Trophoblast cell (in vitro differentiated cells and primary cell): ENCODE data around the gene BIRC6.

Source experiments
- DNase-seq, 2 donors: peaks; one replicate each; pipeline ENCODE4 v3.0.0-alpha.2; 2016
- H2AFZ ChIP-seq: 2 replicates; pipeline ENCODE4 v1.6.1; 2013; ENCODE audit warnings: low read length, moderate library complexity, mild to moderate bottlenecking; ENCODE audit not compliant: insufficient read depth, poor library complexity
- H2AK5ac ChIP-seq: 2 replicates; pipeline ENCODE4 v1.6.1; 2013; ENCODE audit warnings: mild to moderate bottlenecking, low read length
- H2BK120ac ChIP-seq: 2 replicates; pipeline ENCODE4 v1.6.1; 2013; ENCODE audit warnings: low read length, mild to moderate bottlenecking, moderate library complexity; ENCODE audit not compliant: insufficient read depth, poor library complexity
- H2BK12ac ChIP-seq: 2 replicates; pipeline ENCODE4 v1.6.1; 2013; ENCODE audit warnings: mild to moderate bottlenecking, low read length, moderate library complexity
- H2BK5ac ChIP-seq: 2 replicates; pipeline ENCODE4 v1.6.1; 2013; ENCODE audit warnings: low read length, low read depth, moderate library complexity, mild to moderate bottlenecking; ENCODE audit not compliant: poor library complexity
- H3K14ac ChIP-seq: 2 replicates; pipeline ENCODE4 v1.6.1; 2013; ENCODE audit warnings: mild to moderate bottlenecking, low read length
- H3K18ac ChIP-seq: 2 replicates; pipeline ENCODE4 v1.6.1; 2013; ENCODE audit warnings: mild to moderate bottlenecking, low read length
- H3K23ac ChIP-seq: 2 replicates; pipeline ENCODE4 v1.6.1; 2013; ENCODE audit warnings: low read length
- H3K27ac ChIP-seq: 2 replicates; pipeline ENCODE4 v1.5.1; 2013; ENCODE audit warnings: low read depth, mild to moderate bottlenecking, inconsistent platforms, low read length, moderate library complexity
- H3K27me3 ChIP-seq: 2 replicates; pipeline ENCODE4 v1.6.1; 2013; ENCODE audit warnings: inconsistent platforms, mild to moderate bottlenecking, low read length, moderate library complexity; ENCODE audit not compliant: insufficient read depth
- H3K36me3 ChIP-seq, 2 experiments: 1 replicate in 1 of 2; 2 replicates in 1 of 2; pipeline ENCODE4 v1.6.1; 2013; ENCODE audit warnings: low read length in 2 of 2, mild to moderate bottlenecking in 2 of 2, moderate library complexity in 1 of 2; ENCODE audit not compliant: insufficient read depth in 2 of 2, control insufficient read depth in 1 of 2
- H3K4ac ChIP-seq: 2 replicates; pipeline ENCODE4 v1.6.1; 2013; ENCODE audit warnings: low read depth, mild to moderate bottlenecking, low read length, moderate library complexity
- H3K4me1 ChIP-seq, 2 experiments: 1 replicate in 1 of 2; 2 replicates in 1 of 2; pipeline ENCODE4 v1.6.1; 2013; ENCODE audit warnings: low read length in 2 of 2, mild to moderate bottlenecking in 2 of 2, moderate library complexity in 1 of 2; ENCODE audit not compliant: insufficient read depth in 2 of 2, control insufficient read depth in 1 of 2
- H3K4me2 ChIP-seq: 2 replicates; pipeline ENCODE4 v1.6.1; 2013; ENCODE audit warnings: inconsistent platforms, mild to moderate bottlenecking, low read length, moderate library complexity
- H3K4me3 ChIP-seq: 2 replicates; pipeline ENCODE4 v1.5.1; 2013; ENCODE audit warnings: mild to moderate bottlenecking, low read depth, low read length, inconsistent platforms
- H3K79me1 ChIP-seq: one replicate; pipeline ENCODE4 v1.6.1; 2013; ENCODE audit warnings: low read length
- H3K79me2 ChIP-seq: 2 replicates; pipeline ENCODE4 v1.6.1; 2013; ENCODE audit warnings: low read length, mild to moderate bottlenecking; ENCODE audit not compliant: control insufficient read depth, insufficient read depth, poor library complexity
- H3K9ac ChIP-seq: 2 replicates; pipeline ENCODE4 v1.6.1; 2013; ENCODE audit warnings: mild to moderate bottlenecking, low read length
- H3K9me3 ChIP-seq: 2 replicates; pipeline ENCODE4 v1.6.1; 2013; ENCODE audit warnings: low read depth, mild to moderate bottlenecking, control low read depth, inconsistent platforms, low read length; ENCODE audit not compliant: insufficient read depth
- H4K12ac ChIP-seq: 2 replicates; pipeline ENCODE4 v1.6.1; 2013; ENCODE audit warnings: low read depth, mild to moderate bottlenecking, low read length, moderate library complexity
- H4K8ac ChIP-seq: 2 replicates; pipeline ENCODE4 v1.6.1; 2013; ENCODE audit warnings: low read depth, mild to moderate bottlenecking, low read length, moderate library complexity
- H4K91ac ChIP-seq: one replicate; pipeline ENCODE4 v1.6.1; 2013; ENCODE audit warnings: low read depth, mild to moderate bottlenecking, low read length, moderate library complexity
- WGBS: extraction: QIAGEN DNeasy Blood & Tissue Kit; methylation state at CpG from one replicate; pipeline ENCODE4 v1.1.7; 2013; ENCODE audit warnings: missing lambda C conversion rate; ENCODE audit not compliant: insufficient read length, insufficient coverage; ENCODE audit errors: extremely low coverage; 5-methylcytosine and 5-hydroxymethylcytosine counted together

The BIRC6 gene

DNA sequence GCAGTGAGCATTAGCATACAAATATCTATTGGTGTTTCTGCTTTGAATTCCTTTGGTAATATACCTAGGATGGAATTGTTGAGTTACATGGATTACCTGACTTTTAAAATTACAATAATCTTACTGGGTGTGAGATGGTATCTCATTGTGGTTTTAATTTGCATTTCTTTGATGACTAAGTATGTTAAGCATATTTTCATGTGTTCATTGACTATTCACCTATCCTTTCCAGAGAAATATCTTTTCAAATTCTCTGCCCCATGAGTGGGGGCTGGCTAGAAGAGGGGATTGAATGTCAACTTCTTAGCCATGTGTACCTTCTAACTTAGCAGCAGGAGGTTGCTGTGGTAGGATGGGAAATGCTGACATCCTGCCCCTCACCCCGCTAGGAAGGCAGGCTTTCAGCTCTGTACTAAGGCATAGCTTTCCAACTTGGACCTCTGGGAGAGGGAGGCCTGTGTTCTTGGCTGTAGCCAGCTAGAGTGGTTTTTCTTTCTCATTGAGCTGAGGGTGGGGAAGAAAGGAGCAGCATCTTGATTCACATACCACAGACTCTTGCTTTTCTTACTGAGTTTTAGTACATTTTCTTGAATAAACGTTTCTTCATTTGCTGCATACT is 207.7 kb downstream of the BIRC6 start:
- H3K4ac ChIP-seq, result no peak overlapping the region

DNA sequence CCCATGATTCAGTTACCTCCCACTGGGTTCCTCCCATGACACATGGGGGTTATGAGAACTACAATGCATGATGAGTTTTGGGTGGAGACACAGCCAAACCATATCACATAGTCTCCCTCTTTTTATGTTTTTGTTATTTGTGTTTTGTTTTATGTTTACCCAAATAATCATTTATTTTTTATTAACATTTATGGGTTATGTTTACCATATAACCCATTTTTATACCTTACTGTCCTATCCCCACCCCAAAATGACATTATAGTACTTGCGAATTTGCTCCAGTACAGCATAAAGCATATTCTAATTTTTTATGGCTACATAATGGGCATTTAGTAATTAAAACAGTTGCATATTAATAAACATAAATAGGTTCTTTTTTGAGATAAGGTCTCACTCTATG is 209.1 kb downstream of the BIRC6 start:
- H3K4me3 ChIP-seq, result no peak overlapping the region
- H2BK5ac ChIP-seq, result no peak overlapping the region
- no peak overlapping the region for H3K9ac ChIP-seq
- H3K9me3 ChIP-seq, result peaks cover 1% of the 10 kb centered on the region
- H3K27ac ChIP-seq, result no peak overlapping the region
- no peak overlapping the region for H2BK120ac ChIP-seq
- no peak overlapping the region for H4K91ac ChIP-seq
- H2AFZ ChIP-seq, result no peak overlapping the region
- H3K14ac ChIP-seq, result no peak overlapping the region
- no peaks in the 10 kb centered on the region for H3K79me1 ChIP-seq
- no peak overlapping the region for H2BK12ac ChIP-seq
- H3K23ac ChIP-seq, result no peak overlapping the region
- no peak overlapping the region for H4K8ac ChIP-seq
- DNase-seq, result no peak
- no peak overlapping the region for H3K4me2 ChIP-seq
- no peak overlapping the region for H3K4ac ChIP-seq
- no peaks in the 10 kb centered on the region for H3K79me2 ChIP-seq
- H3K27me3 ChIP-seq, result no peaks in the 10 kb centered on the region
- H2AK5ac ChIP-seq, result no peak overlapping the region
- H3K18ac ChIP-seq, result no peak overlapping the region
- H3K4me1 ChIP-seq, result no peaks in the 10 kb centered on the region
- peaks cover 2 to 8% of the 10 kb centered on the region in 2 experiments for H3K36me3 ChIP-seq
- H4K12ac ChIP-seq, result no peak overlapping the region
- no CpG with 5 or more reads among the region's 1 CpG for WGBS

More for the DNA sequence above, 207.7 kb downstream of the BIRC6 start:
- no peak overlapping the region for H3K27ac ChIP-seq
- whole genome bisulfite sequencing, result no CpG with 5 or more reads among the region's 2 CpGs
- no peak overlapping the region for H3K14ac ChIP-seq
- H3K4me2 ChIP-seq, result no peak overlapping the region
- no peak overlapping the region for H3K4me3 ChIP-seq
- no peak overlapping the region for H4K8ac ChIP-seq
- no peak overlapping the region for H2BK120ac ChIP-seq
- H3K36me3 ChIP-seq, result peaks cover 2 to 8% of the 10 kb centered on the region in 2 experiments
- no peak overlapping the region for H3K9ac ChIP-seq
- no peak overlapping the region for H2AK5ac ChIP-seq
- no peaks in the 10 kb centered on the region for H3K79me2 ChIP-seq
- no peak overlapping the region for H3K18ac ChIP-seq
- no peaks in the 10 kb centered on the region for H3K4me1 ChIP-seq
- H3K27me3 ChIP-seq, result no peaks in the 10 kb centered on the region
- H4K91ac ChIP-seq, result no peak overlapping the region
- H3K23ac ChIP-seq, result no peak overlapping the region
- no peak overlapping the region for H2BK5ac ChIP-seq
- no peak overlapping the region for H4K12ac ChIP-seq
- H2AFZ ChIP-seq, result no peak overlapping the region
- H2BK12ac ChIP-seq, result no peak overlapping the region
- peaks cover 1% of the 10 kb centered on the region for H3K9me3 ChIP-seq
- no peak for DNase-seq
- H3K79me1 ChIP-seq, result no peaks in the 10 kb centered on the region

DNA sequence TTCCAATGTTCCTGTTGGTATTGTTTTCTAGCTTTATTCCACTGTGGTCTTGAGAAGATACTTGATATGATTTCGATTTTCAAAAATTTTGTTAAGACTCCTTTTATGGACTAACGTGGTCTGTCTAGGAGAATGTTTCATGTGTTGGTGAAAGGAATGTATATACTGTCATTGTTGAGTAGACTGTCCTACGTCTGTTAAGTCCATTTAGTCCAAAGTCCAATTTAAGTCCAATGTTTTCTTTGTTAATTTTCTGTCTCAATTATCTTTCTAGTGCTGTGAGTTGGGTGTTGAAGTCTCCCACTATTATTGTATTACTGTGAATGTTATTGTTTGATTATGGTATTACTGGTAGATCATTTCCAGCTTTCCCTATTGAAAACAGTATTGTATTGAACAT is 215.2 kb downstream of the BIRC6 start:
- Histone ChIP-seq H3K9ac (no peak overlapping the region), H3K4ac (no peak overlapping the region), H3K4me2 (no peak overlapping the region), H3K18ac (no peak overlapping the region), H4K12ac (no peak overlapping the region), H3K23ac (no peak overlapping the region), H2BK5ac (no peak overlapping the region), H3K27me3 (no peaks in the 10 kb centered on the region), H3K4me3 (no peak overlapping the region), H4K8ac (no peak overlapping the region), H3K27ac (no peak overlapping the region), H3K14ac (no peak overlapping the region), H4K91ac (no peak overlapping the region), H3K9me3 (no peaks in the 10 kb centered on the region), H3K4me1 (no peaks in the 10 kb centered on the region), H3K79me1 (no peaks in the 10 kb centered on the region), H2AK5ac (no peak overlapping the region), H3K79me2 (no peaks in the 10 kb centered on the region), H2BK120ac (no peak overlapping the region), H2BK12ac (no peak overlapping the region), H2AFZ (no peak overlapping the region), H3K36me3 (peaks cover 8% of the 10 kb centered on the region in 2 experiments)
- no peak for DNase-seq
- no CpG with 5 or more reads among the region's 3 CpGs for WGBS

DNA sequence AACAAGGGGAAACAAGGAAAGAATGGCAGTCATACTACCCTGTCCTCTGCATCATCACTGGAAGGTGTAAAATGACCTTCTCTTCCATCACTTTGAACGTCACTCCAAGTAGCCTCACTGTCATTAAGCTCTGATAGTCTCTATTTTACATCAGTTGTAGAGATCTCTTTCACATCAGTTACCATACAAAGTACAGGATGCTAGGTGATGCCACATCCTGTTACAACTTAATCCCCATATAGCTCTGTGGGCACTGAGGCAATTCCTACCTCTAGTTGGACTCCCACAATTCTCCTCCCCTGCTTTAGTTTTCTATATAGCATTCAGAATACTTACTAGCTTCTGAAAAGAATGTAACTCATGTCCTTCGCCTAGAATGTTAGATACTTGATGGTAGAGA is 215.9 kb downstream of the BIRC6 start:
- Histone ChIP-seq H3K27ac (no peak overlapping the region), H3K18ac (no peak overlapping the region), H2BK5ac (no peak overlapping the region), H3K79me2 (no peaks in the 10 kb centered on the region), H3K23ac (no peak overlapping the region), H2AFZ (no peak overlapping the region), H3K79me1 (no peaks in the 10 kb centered on the region), H2BK12ac (no peak overlapping the region), H3K4me3 (no peak overlapping the region), H4K8ac (no peak overlapping the region), H3K9me3 (no peaks in the 10 kb centered on the region), H3K4ac (no peak overlapping the region), H3K14ac (no peak overlapping the region), H2BK120ac (no peak overlapping the region), H4K91ac (no peak overlapping the region), H4K12ac (no peak overlapping the region), H3K27me3 (no peaks in the 10 kb centered on the region), H2AK5ac (no peak overlapping the region), H3K4me1 (no peaks in the 10 kb centered on the region), H3K36me3 (peaks cover 8% of the 10 kb centered on the region in 2 experiments), H3K4me2 (no peak overlapping the region), H3K9ac (no peak overlapping the region)
- no peak for DNase-seq
- no CpG with 5 or more reads among the region's 2 CpGs for WGBS
